GM12801 (cell line): ENCODE results near the gene SCARF2.

ENCODE experiments used
- CTCF ChIP-seq: IDR thresholded peaks from one replicate; pipeline ENCODE4 v1.5.1; 2011; ENCODE audit warnings: control low read depth; ENCODE audit not compliant: insufficient read length; ENCODE audit errors: extremely low read depth

SCARF2 gene

GRCh38 chr22:20393705-20394476 lies 43.7 kb downstream of the SCARF2 start, which contains the start of gene ZNF74:
Gene ZNF74, plus strand, starts transcription at chr22:20394151. Its CDS starts 478 bp downstream, at chr22:20394629.
- no peak for TF ChIP-seq CTCF

- no peak for TF ChIP-seq CTCF
These were observed 44.5 kb downstream of the SCARF2 start for GRCh38 chr22:20392983-20393704.

- TF ChIP-seq CTCF, result no peak
These were observed 46.4 kb downstream of the SCARF2 start for GRCh38 chr22:20391222-20391621.

- no peak for TF ChIP-seq CTCF
These were observed 47.2 kb downstream of the SCARF2 start for GRCh38 chr22:20390394-20390907.

- no peak for TF ChIP-seq CTCF
These were observed 48.3 kb downstream of the SCARF2 start for GRCh38 chr22:20389288-20389687.

- no peak for TF ChIP-seq CTCF
These were observed 49.4 kb downstream of the SCARF2 start for GRCh38 chr22:20388200-20388599.

- TF ChIP-seq CTCF, result no peak
These were observed 50.7 kb downstream of the SCARF2 start for GRCh38 chr22:20386972-20387371.
